ENCODE measurements around the gene CFAP90.

Gene CFAP90, protein sequence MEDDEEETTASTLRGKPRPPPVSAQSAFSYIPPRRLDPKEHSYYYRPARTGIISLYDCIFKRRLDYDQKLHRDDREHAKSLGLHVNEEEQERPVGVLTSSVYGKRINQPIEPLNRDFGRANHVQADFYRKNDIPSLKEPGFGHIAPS

DNA sequence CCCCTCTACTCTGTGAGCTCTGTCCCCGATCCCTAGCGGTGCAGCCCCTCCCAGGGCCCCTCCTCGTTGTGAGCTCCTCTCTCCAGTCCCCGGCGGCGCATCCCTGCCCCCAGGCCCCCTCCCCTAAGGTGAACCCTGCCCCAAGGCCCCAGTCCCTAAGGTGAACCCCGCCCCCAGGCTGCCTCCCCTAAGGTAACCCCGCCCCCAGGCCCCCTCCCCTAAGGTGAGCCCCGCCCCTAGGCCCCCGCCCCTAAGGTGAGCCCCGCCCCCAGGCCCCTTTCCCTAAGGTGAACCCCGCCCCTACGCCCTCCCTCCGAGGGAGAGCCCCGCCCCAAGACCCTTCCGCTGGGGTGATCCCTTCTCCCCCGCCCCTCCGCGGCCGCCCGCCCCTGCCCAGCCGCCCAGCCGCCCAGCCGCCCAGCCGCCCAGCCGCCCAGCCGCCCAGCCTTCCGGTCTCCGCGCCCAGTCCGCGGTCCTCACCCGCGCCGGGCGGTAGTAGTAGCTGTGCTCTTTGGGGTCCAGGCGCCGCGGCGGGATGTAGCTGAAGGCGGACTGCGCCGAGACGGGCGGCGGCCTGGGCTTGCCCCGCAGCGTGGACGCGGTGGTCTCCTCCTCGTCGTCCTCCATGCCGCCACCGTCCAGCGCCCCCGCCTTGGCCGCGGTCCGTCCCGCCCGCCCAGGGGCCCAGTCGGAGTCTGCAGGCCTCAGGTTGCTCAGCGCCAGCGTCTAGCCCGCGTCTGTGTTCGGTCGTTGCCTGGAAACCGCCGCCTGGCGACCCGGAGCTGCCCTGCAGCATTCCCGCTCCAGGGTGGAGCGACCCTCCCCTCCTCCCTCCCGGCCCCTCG, at the start of gene CFAP90:
Gene CFAP90 (minus strand): TSS at position 739 of the 845 bp plus-strand sequence. CDS start 112 bp downstream, at position 627.
- DNase-seq, result no peak

GRCh38 chr5:7897014-7897600, 46.2 kb upstream of the CFAP90 start:
- DNase-seq, result no peak

DNA sequence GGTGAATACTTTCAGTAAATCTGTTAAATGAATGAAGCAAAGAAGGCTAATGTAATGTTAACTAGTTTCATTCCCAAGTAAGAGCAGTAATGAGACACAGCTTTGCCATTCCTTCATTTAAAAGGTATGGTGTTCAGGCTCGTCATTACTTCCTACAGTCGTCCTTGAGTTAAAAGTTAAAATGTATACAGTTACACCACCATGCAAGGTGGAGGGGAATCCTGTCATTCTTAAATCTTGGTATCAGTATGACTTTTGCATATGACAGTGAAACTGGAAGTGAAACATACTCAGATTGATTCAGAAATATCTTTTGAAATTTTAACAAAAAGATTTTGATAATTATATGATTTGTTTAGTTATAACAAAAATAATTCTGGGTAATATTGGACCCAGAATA, 43.9 kb upstream of the CFAP90 start:
- DNase-seq, result no peak

DNA sequence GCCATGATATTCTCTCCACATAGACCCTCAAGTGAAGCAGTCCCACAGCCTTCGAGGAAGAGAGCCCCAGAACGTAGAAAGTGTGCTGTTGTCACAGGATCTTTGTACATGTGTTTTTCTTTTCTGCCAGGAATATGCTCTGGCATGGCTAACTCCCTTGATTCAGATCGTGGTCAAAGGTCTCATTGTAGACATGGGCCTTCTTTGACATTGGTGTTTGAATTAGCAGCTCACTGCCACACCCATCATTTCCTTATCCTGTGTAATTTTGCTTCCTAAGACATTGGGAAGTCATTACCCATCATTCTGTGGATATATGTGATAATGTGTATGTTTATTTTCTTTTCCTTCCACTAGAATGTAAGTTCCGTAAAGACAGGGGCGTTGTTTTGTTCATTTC, 43.5 kb upstream of the CFAP90 start:
- DNase-seq, result no peak

- no peak for DNase-seq
Observed at GRCh38 chr5:7888901-7889300, 38.0 kb upstream of the CFAP90 start.

- DNase-seq, result no peak
Observed at GRCh38 chr5:7886849-7887475, 36.0 kb upstream of the CFAP90 start.

DNA sequence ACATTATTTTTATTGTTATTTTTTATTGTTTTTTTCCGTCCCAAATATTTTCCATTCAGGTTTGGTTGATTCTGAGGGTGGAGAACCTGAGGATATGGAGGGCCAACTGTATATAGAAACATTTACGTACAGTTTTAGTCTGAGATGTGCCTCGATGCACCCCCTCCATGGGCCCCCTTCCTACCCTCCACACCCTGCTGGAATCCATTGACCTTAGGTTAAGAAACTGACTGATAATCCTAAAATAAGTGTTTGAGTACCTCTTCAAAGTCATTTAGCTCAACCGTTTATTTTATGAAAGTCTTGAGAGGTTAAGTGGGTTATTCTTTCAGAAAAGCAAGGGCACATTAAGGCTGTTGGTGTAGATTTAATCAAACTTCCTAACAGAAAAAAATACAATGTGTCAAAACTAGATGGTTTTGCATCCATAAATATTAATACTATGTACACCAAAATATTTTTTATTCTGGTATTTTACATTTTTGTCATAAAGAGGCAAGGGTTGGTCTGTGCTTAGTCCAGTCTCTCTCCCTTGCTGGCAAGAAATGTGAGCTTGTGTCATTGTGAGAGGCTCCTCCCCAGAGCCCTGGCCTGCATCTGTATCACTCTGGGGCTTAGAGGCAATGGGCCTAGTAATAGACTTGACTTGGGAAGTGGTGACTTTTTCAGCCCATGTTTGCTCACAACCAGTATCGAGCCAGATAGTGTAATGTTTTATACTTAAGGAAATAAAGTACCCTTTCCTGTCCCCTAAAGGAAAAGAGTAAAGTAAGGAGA, 33.7 kb upstream of the CFAP90 start:
- DNase-seq, result no peak

DNA sequence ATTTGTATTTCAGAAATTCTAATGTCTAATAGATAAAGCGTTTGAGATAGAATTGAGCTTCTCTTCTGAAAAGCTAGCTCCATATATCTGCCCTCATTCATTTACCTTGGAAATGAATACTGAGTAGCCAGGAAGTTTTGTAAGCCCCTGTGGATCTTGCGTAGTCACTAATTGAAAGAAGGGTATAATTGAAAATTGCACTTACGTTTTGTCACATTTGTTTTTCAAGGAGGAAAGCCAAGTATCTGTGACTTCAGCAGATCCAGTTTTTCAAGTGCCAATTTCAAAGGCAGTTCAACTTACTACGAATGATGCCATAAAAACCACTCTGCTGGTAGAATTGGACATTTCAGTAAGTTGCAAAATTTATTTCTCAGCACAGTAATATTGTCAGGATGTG, 32.0 kb upstream of the CFAP90 start:
- DNase-seq, result no peak

GRCh38 chr5:7881816-7882215, 30.9 kb upstream of the CFAP90 start:
- DNase-seq, result no peak

DNA sequence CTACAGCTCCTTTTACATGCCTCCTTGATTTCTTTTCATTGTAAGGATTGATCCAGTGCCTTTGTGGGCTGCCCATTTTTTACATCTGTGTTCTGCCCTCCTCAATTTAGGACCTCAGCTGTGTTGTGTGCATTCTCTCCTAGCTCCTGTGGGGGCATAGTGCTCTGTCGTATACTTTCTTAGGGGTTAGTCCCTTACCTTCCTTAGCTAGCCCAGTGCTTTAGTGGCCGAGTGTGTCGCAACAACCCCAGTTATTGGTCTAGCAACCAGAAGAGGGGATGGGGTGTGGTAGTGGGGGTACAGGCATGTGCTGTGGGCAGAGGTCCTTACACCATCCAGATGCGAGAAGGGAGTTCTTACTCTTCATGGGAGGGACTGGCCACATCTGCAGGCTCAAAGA, 30.2 kb upstream of the CFAP90 start:
- DNase-seq, result no peak

GRCh38 chr5:7878381-7878873, 27.5 kb upstream of the CFAP90 start:
- DNase-seq, result peak; percentile 83

DNA sequence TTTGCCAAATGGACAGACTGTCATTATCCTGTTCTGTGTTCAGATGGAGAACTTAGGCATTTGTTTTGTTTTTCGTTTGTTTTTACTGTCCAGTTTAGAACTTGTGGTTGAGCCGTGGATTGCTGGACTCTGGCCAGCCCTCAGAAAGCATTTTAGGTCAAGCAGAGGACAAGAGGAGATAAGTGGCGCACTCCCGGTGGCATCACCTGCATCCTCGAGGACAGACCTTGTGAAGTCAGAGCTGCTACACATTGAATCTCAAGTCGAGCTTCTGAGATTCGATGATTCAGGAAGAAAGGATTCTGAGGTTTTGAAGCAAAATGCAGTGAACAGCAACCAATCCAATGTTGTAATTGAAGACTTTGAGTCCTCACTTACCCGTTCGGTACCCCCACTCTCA, 26.9 kb upstream of the CFAP90 start:
- no peak for DNase-seq

DNA sequence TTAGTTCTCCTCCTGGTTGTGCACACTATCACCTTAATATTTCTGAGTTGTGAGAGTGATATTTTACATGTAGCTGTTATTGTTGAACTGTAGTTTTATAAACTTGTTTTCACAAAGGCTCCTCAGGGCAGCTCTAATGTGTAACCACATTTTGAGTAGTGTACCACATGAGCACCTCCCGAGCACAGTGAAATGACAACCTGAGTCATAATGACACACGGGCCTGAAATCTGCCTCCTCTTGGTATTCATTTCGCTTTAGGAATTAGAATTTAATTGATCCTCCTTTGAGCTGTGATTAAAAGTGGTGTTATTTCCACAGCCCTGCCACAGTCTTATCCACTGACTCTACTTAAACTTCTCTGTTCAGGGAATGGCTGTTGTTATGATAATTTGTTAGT, 25.9 kb upstream of the CFAP90 start:
- no peak for DNase-seq

DNA sequence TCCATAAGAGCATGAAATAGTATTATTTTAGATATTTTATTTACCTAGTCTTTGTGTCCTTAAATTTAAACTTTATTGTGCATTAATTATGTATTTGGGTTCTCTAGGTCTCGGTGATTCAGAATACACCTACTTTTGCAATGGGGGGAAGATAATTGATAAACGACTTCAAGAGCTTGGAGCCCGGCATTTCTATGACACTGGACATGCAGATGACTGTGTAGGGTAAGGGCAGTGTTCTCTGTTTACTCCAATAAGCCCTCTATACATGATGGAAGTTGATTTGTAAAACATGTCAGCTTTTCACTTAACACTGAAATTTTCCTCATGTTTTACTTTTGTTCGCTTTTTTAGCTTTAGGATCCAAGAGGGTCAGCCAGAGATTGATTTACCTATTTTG, 24.2 kb upstream of the CFAP90 start:
- DNase-seq, result no peak

DNA sequence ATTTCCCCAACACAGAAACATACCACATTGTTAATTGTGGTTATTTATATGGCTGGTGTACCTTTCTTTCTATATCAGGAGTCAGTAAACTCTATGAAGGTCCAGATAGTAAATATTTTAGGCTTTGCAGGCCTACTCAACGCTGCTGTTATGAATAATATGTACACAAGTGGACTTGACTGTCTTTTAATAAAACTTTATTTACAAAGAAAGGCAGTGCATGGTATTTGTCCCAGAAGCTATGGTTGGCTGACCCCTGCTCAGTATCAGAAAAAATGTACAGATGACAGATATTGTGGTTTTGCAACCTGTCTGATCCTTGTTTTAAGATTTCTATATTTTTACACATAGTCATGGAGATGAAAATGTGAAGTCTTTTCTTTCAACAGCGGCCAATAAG, 23.7 kb upstream of the CFAP90 start:
- DNase-seq, result no peak

DNA sequence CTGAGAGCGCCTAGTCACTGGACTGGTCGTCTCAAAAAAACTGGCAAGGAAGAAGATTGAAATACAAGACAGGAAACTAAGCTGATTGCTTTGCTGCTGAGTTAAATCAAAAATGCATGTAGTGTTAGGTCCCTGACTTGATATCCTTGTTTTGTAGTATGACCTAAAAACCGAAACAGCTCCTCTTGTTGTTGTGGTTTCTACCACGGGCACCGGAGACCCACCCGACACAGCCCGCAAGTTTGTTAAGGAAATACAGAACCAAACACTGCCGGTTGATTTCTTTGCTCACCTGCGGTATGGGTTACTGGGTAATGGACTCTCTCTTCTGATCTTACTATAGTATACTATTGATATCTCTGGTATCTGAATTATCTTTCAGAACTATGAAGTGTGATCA, 22.3 kb upstream of the CFAP90 start:
- no peak for DNase-seq

DNA sequence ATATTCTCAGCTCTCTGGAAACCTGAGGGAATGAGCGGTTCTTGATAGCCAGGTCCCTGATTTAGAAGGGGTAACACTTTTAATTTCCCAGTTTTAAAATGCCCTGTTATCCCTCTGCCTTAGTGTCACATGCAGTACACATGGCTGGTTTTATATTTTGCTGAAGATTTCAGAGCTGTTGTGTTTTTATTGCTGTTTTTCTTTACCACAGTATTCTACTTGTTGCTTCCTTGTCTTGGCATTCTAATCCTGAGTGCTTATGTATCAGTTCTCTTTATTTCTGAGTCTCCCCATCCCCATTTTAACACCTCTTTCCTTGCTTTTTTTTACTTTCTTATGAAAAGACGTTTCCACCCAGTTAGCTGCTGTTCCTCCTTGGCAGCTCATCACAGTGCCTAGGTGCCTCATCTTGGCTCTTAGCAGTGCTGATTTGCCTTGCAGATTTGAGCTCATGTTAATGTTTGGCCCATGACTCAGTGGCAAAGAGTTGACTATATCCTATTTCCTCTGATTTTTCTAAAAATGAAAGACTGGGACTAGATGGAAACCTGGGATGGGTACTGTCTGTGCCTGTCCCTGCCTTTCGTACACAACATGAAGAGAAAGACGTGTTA, 21.7 kb upstream of the CFAP90 start:
- DNase-seq, result no peak

DNA sequence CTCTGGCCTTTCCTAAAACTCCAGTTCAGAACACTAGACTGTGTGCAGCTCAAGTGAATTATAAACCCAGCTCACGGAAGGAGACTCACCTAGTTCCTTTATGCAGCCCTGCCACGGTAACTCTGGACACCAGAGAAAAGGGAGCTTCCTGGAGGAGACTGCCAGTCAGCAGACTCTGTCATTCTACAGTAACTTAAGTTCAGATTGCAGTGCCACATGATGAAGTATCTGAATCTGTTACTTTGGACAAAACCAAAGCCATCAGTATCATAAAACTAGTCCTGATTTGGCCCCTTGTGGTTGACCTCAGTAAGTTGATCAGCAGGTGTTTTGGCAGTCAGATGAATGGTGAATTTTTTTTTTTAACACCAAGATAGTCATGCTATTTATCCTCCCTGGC, 20.7 kb upstream of the CFAP90 start:
- DNase-seq, result no peak

DNA sequence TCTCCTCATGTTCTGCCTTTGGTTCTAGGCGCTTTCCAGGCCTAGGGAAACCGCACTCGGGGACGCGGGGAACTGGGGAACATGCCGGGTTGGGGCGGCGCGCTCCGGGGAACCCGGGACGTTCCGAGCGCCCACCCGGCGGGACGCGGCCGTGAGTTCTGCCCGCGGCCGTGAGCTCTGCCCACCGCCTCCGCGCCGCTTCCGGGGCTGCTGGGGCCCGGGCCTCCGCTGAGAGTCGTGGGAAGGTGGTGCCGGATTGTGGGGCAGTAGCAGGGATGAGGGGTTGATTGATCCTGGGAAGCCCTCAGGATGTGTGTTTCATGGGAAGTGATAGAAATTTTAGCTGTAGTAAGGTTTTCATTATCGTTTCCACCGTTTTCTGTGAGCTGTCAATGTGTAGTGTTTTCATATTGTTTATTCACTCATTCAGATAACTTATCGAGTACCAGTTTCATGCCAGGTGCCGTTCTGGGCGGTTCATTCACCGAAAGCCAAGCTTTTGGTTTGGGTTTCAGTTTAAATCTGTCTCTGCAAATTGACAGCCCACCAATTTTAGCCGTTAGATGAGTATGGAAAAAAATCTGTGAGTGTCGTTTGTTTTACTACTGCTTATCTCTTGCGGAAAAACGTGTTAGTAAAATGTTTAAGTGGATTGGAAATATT, 18.7 kb upstream of the CFAP90 start:
- DNase-seq, result no peak

GRCh38 chr5:7868773-7869473, 18.0 kb upstream of the CFAP90 start, which contains the start of the genes FASTKD3 and MTRR:
Gene FASTKD3 (minus strand): TSS chr5:7869031. CDS start chr5:7868083, 948 bp downstream.
Gene MTRR (plus strand): TSS chr5:7869148. CDS start chr5:7870795, 1,647 bp downstream.
- DNase-seq, result peak; percentile 75

GRCh38 chr5:7868427-7868772, 17.5 kb upstream of the CFAP90 start:
- no peak for DNase-seq

All from GF-D8 (cell line).